ENCODE results near the gene DCDC2. TPM values are rescaled to one million over a fixed set of nuclear protein-coding genes. Genes with fewer than 3 reads are reported as not detected.

The DCDC2 gene
- total and polyA plus RNA-seq, 2 donors from 2014 or later = 22.1 to 110 TPM

- Histone ChIP-seq H3K36me3 (ENCODE audit: control insufficient read depth in 2 of 3, insufficient read depth in 3 of 3, low read length in 3 of 3) (no peaks in the 10 kb centered on the region), H3K27ac (ENCODE audit: low read depth in 2 of 2, low read length in 2 of 2) (no peak overlapping the region), H3K4me1 (ENCODE audit: control insufficient read depth in 2 of 3, insufficient read depth in 2 of 3, low read depth in 1 of 3, low read length in 3 of 3) (peaks cover 0 to 4% (median 0%) of the 10 kb centered on the region in 3 donors), H3K4me3 (ENCODE audit: low read length in 3 of 3) (no peak overlapping the region), H3K9ac (ENCODE audit: low read length in 3 of 3) (no peak overlapping the region), H3K9me3 (ENCODE audit: control insufficient read depth in 2 of 3, insufficient read depth in 1 of 3, low read length in 3 of 3) (no peaks in the 10 kb centered on the region), H3K27me3 (ENCODE audit: control insufficient read depth, insufficient read depth, low read length) (no peaks in the 10 kb centered on the region)
- DNase-seq (no peak), FAIRE-seq (no peak)
- intact Hi-C loops (cut with DNase I) = no loop called here
- no peak for TF ChIP-seq CTCF (IDR thresholded peaks at IDR 0.05; ENCODE audit: borderline replicate concordance, extremely low read depth, insufficient read depth)
Observed at GRCh38 chr6:24397631-24398030, 39.8 kb upstream of the DCDC2 start.

GRCh38 chr6:24396824-24397223, 39.0 kb upstream of the DCDC2 start:
- no peaks in the 10 kb centered on the region for H3K9me3 ChIP-seq (ENCODE audit: control insufficient read depth in 2 of 3, insufficient read depth in 1 of 3, low read length in 3 of 3)
- H3K4me3 ChIP-seq (ENCODE audit: low read length in 3 of 3) = no peak overlapping the region
- H3K9ac ChIP-seq (ENCODE audit: low read length in 3 of 3) = no peak overlapping the region
- H3K4me1 ChIP-seq (ENCODE audit: control insufficient read depth in 2 of 3, insufficient read depth in 2 of 3, low read depth in 1 of 3, low read length in 3 of 3) = no peaks in the 10 kb centered on the region
- DNase-seq (no peak), FAIRE-seq (no peak)
- no peaks in the 10 kb centered on the region for H3K36me3 ChIP-seq (ENCODE audit: control insufficient read depth in 2 of 3, insufficient read depth in 3 of 3, low read length in 3 of 3)
- TF ChIP-seq CTCF (IDR thresholded peaks at IDR 0.05; ENCODE audit: borderline replicate concordance, extremely low read depth, insufficient read depth) = no peak
- no peak overlapping the region for H3K27ac ChIP-seq (ENCODE audit: low read depth in 2 of 2, low read length in 2 of 2)
- intact Hi-C loops (cut with DNase I) = no loop called here
- H3K27me3 ChIP-seq (ENCODE audit: control insufficient read depth, insufficient read depth, low read length) = no peaks in the 10 kb centered on the region

- no peaks in the 10 kb centered on the region for H3K36me3 ChIP-seq (ENCODE audit: control insufficient read depth in 2 of 3, insufficient read depth in 3 of 3, low read length in 3 of 3)
- TF ChIP-seq CTCF (IDR thresholded peaks at IDR 0.05; ENCODE audit: borderline replicate concordance, extremely low read depth, insufficient read depth) = no peak
- FAIRE-seq (no peak), DNase-seq (no peak)
- H3K9ac ChIP-seq (ENCODE audit: low read length in 3 of 3) = no peak overlapping the region
- H3K27ac ChIP-seq (ENCODE audit: low read depth in 2 of 2, low read length in 2 of 2) = no peak overlapping the region
- H3K27me3 ChIP-seq (ENCODE audit: control insufficient read depth, insufficient read depth, low read length) = no peaks in the 10 kb centered on the region
- H3K4me3 ChIP-seq (ENCODE audit: low read length in 3 of 3) = no peak overlapping the region
- H3K9me3 ChIP-seq (ENCODE audit: control insufficient read depth in 2 of 3, insufficient read depth in 1 of 3, low read length in 3 of 3) = no peaks in the 10 kb centered on the region
- intact Hi-C loops (cut with DNase I) = no loop called here
- H3K4me1 ChIP-seq (ENCODE audit: control insufficient read depth in 2 of 3, insufficient read depth in 2 of 3, low read depth in 1 of 3, low read length in 3 of 3) = no peaks in the 10 kb centered on the region
Observed at GRCh38 chr6:24394780-24395437, 37.0 kb upstream of the DCDC2 start.

Data from kidney (tissue), 14 donors.